SK-N-MC (cell line): ENCODE data around the gene ZNF37A.

ENCODE experiments used
- EZH2 ChIP-seq: fragments of 200-600 bp; sonication (generic); IDR thresholded peaks from one replicate; pipeline ENCODE4 v1.6.1; 2017; ENCODE audit warnings: antibody characterized with exemption
- FOXP2 ChIP-seq: optimal IDR thresholded peaks from 2 replicates; pipeline ENCODE3; 2011; ENCODE audit warnings: mild to moderate bottlenecking, moderate library complexity; ENCODE audit not compliant: insufficient read depth; ENCODE audit errors: extremely low read length, control extremely low read depth
- POLR2AphosphoS5 ChIP-seq: IDR thresholded peaks from 2 replicates; pipeline ENCODE4 v1.6.1; 2012; ENCODE audit warnings: mild to moderate bottlenecking, low read depth, low read length, borderline replicate concordance

- TF ChIP-seq EZH2 (no peak), POLR2AphosphoS5 (no peak), FOXP2 (no peak)
Measured at GRCh38 chr10:38156416-38157269, 62.5 kb downstream of the ZNF37A start.
